GM12891 (cell line): Measurements from ENCODE around the gene SCUBE1.

Experiments used
- PAX5 ChIP-seq: IDR thresholded peaks from 2 replicates; pipeline ENCODE4 v1.6.1; 2011; ENCODE audit warnings: low read length, moderate library complexity, mild to moderate bottlenecking; ENCODE audit not compliant: insufficient read depth, severe bottlenecking
- POLR2A ChIP-seq: IDR thresholded peaks from 2 replicates; pipeline ENCODE4 v1.6.1; 2011; ENCODE audit warnings: low read depth, low read length, control low read depth
- POLR2AphosphoS5 ChIP-seq: IDR thresholded peaks from 2 replicates; pipeline ENCODE4 v1.6.1; 2011; ENCODE audit warnings: low read depth, low read length, control low read depth
- SPI1 ChIP-seq: IDR thresholded peaks from 2 replicates; pipeline ENCODE4 v1.6.1; 2011; ENCODE audit warnings: low read depth, low read length, control low read depth
- TAF1 ChIP-seq: IDR thresholded peaks from 2 replicates; pipeline ENCODE4 v1.6.1; 2011; ENCODE audit warnings: low read depth, low read length, control low read depth

DNA sequence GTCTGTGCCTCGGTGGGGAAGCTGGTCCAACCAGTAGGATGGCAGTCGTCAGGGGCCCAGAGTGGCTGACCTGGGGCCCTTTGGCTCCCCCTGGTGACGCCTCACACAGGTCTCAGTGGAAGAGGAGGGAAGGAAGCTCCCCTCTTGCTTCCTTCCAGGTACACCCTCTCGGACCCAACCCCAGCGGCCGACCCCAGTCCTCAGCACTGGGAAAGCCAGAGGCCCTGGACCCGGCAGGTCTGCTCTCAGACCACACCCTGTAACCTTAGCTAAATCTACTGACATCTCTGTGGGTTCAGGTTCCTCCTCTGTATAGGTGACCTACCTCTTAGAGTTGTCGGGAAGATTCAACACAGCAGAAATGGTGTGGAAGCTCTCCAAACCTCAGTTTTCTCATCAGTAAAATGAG lies 3.4 kb upstream of the SCUBE1 start:
- TF ChIP-seq POLR2AphosphoS5 = no peak
- no peak for TF ChIP-seq PAX5
- no peak for TF ChIP-seq TAF1
- no peak for TF ChIP-seq POLR2A
- no peak for TF ChIP-seq SPI1
